HG02588 (cell line): ENCODE results near the gene TENM4.
"Not testable (repeated sequence)": the region's sequence is repeated elsewhere in the genome, so short reads cannot be mapped to it uniquely, and the experiment has no call there.

Source experiments
- ATAC-seq: cut with Tn5 transposase; IDR thresholded peaks from one replicate; pipeline ENCODE4 v1.9.1; 2021; ENCODE audit warnings: mild to moderate bottlenecking, moderate library complexity; ENCODE audit not compliant: unreplicated experiment

The TENM4 gene

GRCh38 chr11:79190553-79190952 is 250.3 kb downstream of the TENM4 start:
- ATAC-seq = not testable (repeated sequence)

- no peak for ATAC-seq
Measured at GRCh38 chr11:79189601-79190000, 251.2 kb downstream of the TENM4 start.

- ATAC-seq = no peak
Measured at GRCh38 chr11:79189055-79189454, 251.8 kb downstream of the TENM4 start.

- no peak for ATAC-seq
Measured at GRCh38 chr11:79186669-79187068, 254.2 kb downstream of the TENM4 start.

- no peak for ATAC-seq
Measured at GRCh38 chr11:79185351-79185750, 255.5 kb downstream of the TENM4 start.

- no peak for ATAC-seq
Measured at GRCh38 chr11:79184285-79184684, 256.5 kb downstream of the TENM4 start.

GRCh38 chr11:79182794-79183193 is 258.0 kb downstream of the TENM4 start:
- ATAC-seq = no peak

- no peak for ATAC-seq
Measured at GRCh38 chr11:79179087-79179486, 261.7 kb downstream of the TENM4 start.

- no peak for ATAC-seq
Measured at GRCh38 chr11:79174045-79175008, 266.5 kb downstream of the TENM4 start.

GRCh38 chr11:79173615-79174014 is 267.2 kb downstream of the TENM4 start:
- ATAC-seq = no peak

- ATAC-seq = no peak
Measured at GRCh38 chr11:79170321-79170720, 270.5 kb downstream of the TENM4 start.

GRCh38 chr11:79168530-79169110 is 272.2 kb downstream of the TENM4 start:
- ATAC-seq = no peak

- ATAC-seq = no peak
Measured at GRCh38 chr11:79167510-79168188, 273.2 kb downstream of the TENM4 start.

- ATAC-seq = no peak
Measured at GRCh38 chr11:79165908-79166307, 274.9 kb downstream of the TENM4 start.

GRCh38 chr11:79160791-79161403 is 279.9 kb downstream of the TENM4 start:
- no peak for ATAC-seq

- ATAC-seq = no peak
Measured at GRCh38 chr11:79159657-79160450, 281.0 kb downstream of the TENM4 start.

GRCh38 chr11:79157738-79158137 is 283.1 kb downstream of the TENM4 start:
- no peak for ATAC-seq

- ATAC-seq = no peak
Measured at GRCh38 chr11:79156031-79156430, 284.8 kb downstream of the TENM4 start.

- no peak for ATAC-seq
Measured at GRCh38 chr11:79155237-79155636, 285.6 kb downstream of the TENM4 start.

- ATAC-seq = no peak
Measured at GRCh38 chr11:79152511-79152910, 288.3 kb downstream of the TENM4 start.
